ENCODE results near the gene SEMA6A. TPM values are rescaled to one million over a fixed set of nuclear protein-coding genes. Genes with fewer than 3 reads are reported as not detected.
A peak's percentile ranks its signal among the peaks of the same experiment; 100 is the strongest.

Gene SEMA6A
- total and polyA plus RNA-seq, 2 experiments from 2014 or later: 233 to 400 TPM

DNA sequence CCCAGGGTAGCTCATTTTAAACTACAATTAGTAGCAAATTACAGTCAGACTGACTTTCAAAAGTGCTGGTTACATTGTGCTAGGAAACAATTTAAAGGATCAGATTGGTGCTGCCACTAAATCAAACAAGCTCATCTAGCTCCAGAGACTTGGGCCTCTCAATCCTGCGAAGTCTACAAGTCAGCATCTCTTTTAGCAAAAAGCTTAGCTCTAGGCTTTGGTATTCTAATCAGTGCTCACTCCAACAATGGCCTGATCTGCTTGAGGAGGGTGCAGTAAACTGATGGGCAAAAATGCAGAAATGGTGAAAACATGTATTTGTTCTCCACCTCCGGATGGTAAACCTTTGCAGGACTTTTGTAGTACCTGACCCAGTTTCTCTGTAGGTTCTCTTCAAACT, 47.0 kb upstream of the SEMA6A start:
- Histone ChIP-seq H3K9me2 (ENCODE audit: insufficient read depth) (peaks cover 12% of the 10 kb centered on the region; the same call in 1 of the 2 replicates), H3K27me3 (ENCODE audit: insufficient read depth) (no peaks in the 10 kb centered on the region), H4K20me1 (replicated peaks; ENCODE audit: insufficient read depth) (no peaks in the 10 kb centered on the region), H3K4me1 (ENCODE audit: insufficient read depth) (peaks cover 9% of the 10 kb centered on the region), H3F3A (replicated peaks; ENCODE audit: low read depth) (no peaks in the 10 kb centered on the region), H3K4me3 (no peak overlapping the region), H3K36me3 (ENCODE audit: insufficient read depth) (no peaks in the 10 kb centered on the region), H3K27ac (ENCODE audit: low read depth) (no peak overlapping the region), H3K4me2 (no peak overlapping the region), H3K79me2 (replicated peaks; ENCODE audit: insufficient read depth) (no peaks in the 10 kb centered on the region), H2AFZ (peak overlapping the region; percentile 25; the same call in 1 of the 2 replicates)
- TF ChIP-seq JUNB (IDR thresholded peaks at IDR 0.05; ENCODE audit: unreplicated experiment): no peak
- TF ChIP-seq, protein P1, sequence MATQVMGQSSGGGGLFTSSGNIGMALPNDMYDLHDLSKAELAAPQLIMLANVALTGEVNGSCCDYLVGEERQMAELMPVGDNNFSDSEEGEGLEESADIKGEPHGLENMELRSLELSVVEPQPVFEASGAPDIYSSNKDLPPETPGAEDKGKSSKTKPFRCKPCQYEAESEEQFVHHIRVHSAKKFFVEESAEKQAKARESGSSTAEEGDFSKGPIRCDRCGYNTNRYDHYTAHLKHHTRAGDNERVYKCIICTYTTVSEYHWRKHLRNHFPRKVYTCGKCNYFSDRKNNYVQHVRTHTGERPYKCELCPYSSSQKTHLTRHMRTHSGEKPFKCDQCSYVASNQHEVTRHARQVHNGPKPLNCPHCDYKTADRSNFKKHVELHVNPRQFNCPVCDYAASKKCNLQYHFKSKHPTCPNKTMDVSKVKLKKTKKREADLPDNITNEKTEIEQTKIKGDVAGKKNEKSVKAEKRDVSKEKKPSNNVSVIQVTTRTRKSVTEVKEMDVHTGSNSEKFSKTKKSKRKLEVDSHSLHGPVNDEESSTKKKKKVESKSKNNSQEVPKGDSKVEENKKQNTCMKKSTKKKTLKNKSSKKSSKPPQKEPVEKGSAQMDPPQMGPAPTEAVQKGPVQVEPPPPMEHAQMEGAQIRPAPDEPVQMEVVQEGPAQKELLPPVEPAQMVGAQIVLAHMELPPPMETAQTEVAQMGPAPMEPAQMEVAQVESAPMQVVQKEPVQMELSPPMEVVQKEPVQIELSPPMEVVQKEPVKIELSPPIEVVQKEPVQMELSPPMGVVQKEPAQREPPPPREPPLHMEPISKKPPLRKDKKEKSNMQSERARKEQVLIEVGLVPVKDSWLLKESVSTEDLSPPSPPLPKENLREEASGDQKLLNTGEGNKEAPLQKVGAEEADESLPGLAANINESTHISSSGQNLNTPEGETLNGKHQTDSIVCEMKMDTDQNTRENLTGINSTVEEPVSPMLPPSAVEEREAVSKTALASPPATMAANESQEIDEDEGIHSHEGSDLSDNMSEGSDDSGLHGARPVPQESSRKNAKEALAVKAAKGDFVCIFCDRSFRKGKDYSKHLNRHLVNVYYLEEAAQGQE (IDR thresholded peaks at IDR 0.05; ENCODE audit: unreplicated experiment): no peak
- Mint-ChIP-seq H3K4me1 (peaks cover 21% of the 10 kb centered on the region), H3K27ac (no peak overlapping the region), H3K36me3 (ENCODE audit: low read depth) (no peaks in the 10 kb centered on the region; the same call in 2 of the 3 replicates), H3K9me3 (no peaks in the 10 kb centered on the region), H3K27me3 (ENCODE audit: insufficient read depth, low read depth, poor library complexity) (peaks cover 2% of the 10 kb centered on the region), H3K4me3 (no peak overlapping the region)
- ATAC-seq: peak; percentile 51
- DNase-seq (ENCODE audit: low spot score): peak; percentile 17

DNA sequence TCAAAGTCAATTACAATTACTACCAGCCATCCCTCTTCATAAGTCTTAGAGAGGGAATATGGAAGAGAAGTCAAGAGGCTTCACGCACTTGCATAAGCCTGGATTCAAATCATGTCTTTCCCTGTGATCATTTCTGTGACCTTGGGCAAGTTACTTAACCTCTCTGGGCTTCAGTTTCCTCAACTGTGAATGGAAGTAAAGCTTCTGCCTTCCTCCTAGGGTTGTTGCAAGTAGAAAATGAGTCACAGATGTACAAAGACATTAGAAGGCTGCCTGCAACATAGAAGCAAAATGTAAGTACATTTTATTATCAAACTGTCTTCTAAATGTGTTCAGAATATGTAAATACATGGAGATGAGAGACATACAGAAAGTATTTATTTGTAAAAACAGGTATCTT, 42.3 kb upstream of the SEMA6A start:
- no peak for DNase-seq (ENCODE audit: low spot score)
- Histone ChIP-seq H4K20me1 (replicated peaks; ENCODE audit: insufficient read depth) (no peaks in the 10 kb centered on the region), H3K9me2 (ENCODE audit: insufficient read depth) (peaks cover 4% of the 10 kb centered on the region; the same call in 1 of the 2 replicates), H3K36me3 (ENCODE audit: insufficient read depth) (no peaks in the 10 kb centered on the region), H3F3A (replicated peaks; ENCODE audit: low read depth) (no peaks in the 10 kb centered on the region), H3K4me1 (ENCODE audit: insufficient read depth) (peaks cover 8% of the 10 kb centered on the region), H3K27ac (ENCODE audit: low read depth) (no peak overlapping the region), H3K27me3 (ENCODE audit: insufficient read depth) (no peaks in the 10 kb centered on the region), H3K4me3 (no peak overlapping the region), H3K4me2 (no peak overlapping the region), H2AFZ (no peak overlapping the region), H3K79me2 (replicated peaks; ENCODE audit: insufficient read depth) (no peaks in the 10 kb centered on the region)
- ATAC-seq: no peak
- no peaks in the 10 kb centered on the region for H3K9me3 Mint-ChIP-seq
- no peaks in the 10 kb centered on the region; the same call in 2 of the 3 replicates for H3K36me3 Mint-ChIP-seq (ENCODE audit: low read depth)
- peaks cover 24% of the 10 kb centered on the region for H3K4me1 Mint-ChIP-seq
- H3K27ac Mint-ChIP-seq: no peak overlapping the region
- H3K27me3 Mint-ChIP-seq (ENCODE audit: insufficient read depth, low read depth, poor library complexity): peaks cover 3% of the 10 kb centered on the region
- no peak overlapping the region for H3K4me3 Mint-ChIP-seq
- no peak for TF ChIP-seq EZH2 (IDR thresholded peaks at IDR 0.05; ENCODE audit: low read depth, unreplicated experiment)
- no peak for TF ChIP-seq ETS1 (IDR thresholded peaks at IDR 0.05)
- TF ChIP-seq JUNB (IDR thresholded peaks at IDR 0.05; ENCODE audit: unreplicated experiment): no peak
- TF ChIP-seq, protein P2, sequence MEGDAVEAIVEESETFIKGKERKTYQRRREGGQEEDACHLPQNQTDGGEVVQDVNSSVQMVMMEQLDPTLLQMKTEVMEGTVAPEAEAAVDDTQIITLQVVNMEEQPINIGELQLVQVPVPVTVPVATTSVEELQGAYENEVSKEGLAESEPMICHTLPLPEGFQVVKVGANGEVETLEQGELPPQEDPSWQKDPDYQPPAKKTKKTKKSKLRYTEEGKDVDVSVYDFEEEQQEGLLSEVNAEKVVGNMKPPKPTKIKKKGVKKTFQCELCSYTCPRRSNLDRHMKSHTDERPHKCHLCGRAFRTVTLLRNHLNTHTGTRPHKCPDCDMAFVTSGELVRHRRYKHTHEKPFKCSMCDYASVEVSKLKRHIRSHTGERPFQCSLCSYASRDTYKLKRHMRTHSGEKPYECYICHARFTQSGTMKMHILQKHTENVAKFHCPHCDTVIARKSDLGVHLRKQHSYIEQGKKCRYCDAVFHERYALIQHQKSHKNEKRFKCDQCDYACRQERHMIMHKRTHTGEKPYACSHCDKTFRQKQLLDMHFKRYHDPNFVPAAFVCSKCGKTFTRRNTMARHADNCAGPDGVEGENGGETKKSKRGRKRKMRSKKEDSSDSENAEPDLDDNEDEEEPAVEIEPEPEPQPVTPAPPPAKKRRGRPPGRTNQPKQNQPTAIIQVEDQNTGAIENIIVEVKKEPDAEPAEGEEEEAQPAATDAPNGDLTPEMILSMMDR (conservative IDR thresholded peaks at IDR 0.05; ENCODE audit: low read depth in 2 of 2): no peak
- no peak for TF ChIP-seq POLR2AphosphoS5 (IDR thresholded peaks at IDR 0.05; ENCODE audit: low read depth)
- TF ChIP-seq, protein P1 (IDR thresholded peaks at IDR 0.05; ENCODE audit: unreplicated experiment): no peak
- no peak for TF ChIP-seq NANOG (IDR thresholded peaks at IDR 0.05; ENCODE audit: borderline replicate concordance)
- TF ChIP-seq EZH2phosphoT487 (IDR thresholded peaks at IDR 0.05; ENCODE audit: unreplicated experiment): no peak
- no peak for TF ChIP-seq ZNF331 (CRISPR knock-in tag; IDR thresholded peaks at IDR 0.05; ENCODE audit: low read depth)
- TF ChIP-seq STAT1 (IDR thresholded peaks at IDR 0.05; ENCODE audit: unreplicated experiment): no peak
- TF ChIP-seq ZNF114 (CRISPR knock-in tag; IDR thresholded peaks at IDR 0.05): no peak
- no peak for TF ChIP-seq CREB1 (CRISPR knock-in tag; IDR thresholded peaks at IDR 0.05; ENCODE audit: low read depth)

Data from GM23338 (cell line).